Stimulated activated CD8-positive, alpha-beta memory T cell treated with anti-CD3 and anti-CD28 coated beads, Interleukin-12 subunit alpha, Interleukin-12 subunit beta, amount 100 ng/mL, for 24 hours (primary cell): ENCODE data around the gene SLC19A1.

Experiments
- DNase-seq: peaks from one replicate; pipeline ENCODE4 v3.0.0-alpha.2; 2020; ENCODE audit errors: extremely low read depth

SLC19A1 gene

DNA sequence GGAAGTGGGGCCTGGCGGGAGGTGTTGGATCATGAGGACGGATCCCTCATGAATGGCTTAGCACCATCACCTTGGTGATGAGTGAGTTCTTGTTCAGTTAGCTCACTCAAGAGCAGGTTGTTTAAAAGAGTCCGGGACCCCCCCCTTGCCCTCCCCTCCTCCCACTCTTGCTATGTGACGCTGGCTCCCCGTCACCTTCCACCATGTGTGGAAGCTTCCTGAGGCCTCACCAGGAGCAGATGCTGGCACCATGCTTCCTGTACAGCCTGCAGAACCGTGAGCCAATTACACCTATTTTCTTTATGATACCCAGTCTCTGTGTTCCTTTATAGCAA lies 3.0 kb upstream of the SLC19A1 start:
- no peak for DNase-seq

DNA sequence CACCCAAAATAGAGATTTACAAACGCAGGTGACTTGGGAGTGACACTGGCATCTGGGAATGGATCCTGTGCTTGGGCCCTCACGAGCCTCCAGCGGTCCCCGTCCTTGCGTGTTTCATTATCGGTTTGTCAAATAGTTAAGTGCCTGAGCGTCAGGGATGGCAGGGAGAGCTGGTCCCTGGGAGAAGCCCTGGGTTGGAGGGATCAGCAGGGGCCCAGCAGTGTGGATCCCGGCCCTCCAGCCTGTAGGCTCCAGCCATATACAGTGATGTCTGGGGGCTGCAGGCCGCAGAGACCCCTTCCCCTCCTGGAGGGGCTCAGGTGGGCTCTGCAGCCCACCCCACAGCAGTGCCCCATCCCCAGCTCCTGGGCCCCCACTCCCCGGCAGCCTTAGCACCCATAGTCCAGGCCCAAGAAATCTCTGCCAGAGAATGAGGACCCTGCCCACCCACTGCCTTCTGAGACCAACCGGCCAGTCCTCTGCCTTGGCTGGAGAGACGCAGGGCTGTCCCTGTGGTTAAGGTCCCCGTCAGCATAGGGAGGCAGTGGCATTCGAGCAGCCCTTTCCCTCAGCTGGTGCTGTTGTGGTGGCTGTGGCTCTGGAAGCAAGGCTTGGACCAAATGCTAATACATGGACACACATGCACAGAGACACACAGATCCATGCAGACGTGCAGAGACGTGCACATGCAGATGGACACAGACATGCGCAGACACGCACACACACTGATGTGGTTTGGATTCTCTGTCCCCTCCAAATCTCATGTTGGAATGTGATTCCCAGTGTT lies 2.4 kb upstream of the SLC19A1 start:
- no peak for DNase-seq

DNA sequence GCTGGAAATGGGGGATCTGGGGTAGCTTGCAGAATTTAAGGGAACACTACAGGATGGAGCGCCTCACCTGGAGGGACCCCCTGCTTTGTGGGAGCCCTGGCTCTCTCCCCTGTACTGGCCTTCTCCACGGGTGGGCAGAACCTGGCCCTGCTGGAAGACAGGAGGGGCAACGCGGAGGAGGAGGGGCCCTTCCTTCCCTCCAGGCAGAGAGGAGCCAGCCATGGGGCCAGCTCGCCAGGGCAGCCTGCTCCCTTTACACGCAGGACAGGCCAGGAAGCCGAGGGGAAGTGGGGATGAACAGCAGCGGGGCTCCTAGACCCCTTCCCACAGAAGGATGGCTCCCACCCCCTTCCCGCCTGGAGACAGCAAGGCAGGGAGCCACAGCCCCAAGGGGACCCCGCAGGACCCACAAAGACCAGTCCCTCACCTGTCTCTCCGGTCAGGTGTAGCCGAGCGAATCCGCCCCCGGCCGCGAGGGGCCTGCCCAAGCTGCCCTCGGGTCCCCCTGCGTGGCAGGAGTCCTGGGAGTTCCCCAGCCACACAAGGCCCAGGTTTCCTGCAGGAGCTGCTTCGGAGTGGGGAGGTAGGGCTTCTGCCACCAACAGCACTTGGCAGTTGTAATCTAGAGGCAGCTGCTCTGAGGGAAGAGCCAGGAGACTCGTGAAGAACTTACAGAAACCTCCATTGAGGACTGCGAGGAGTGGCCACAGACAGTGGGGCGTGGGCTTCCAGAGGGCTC lies 1.6 kb upstream of the SLC19A1 start:
- no peak for DNase-seq

DNA sequence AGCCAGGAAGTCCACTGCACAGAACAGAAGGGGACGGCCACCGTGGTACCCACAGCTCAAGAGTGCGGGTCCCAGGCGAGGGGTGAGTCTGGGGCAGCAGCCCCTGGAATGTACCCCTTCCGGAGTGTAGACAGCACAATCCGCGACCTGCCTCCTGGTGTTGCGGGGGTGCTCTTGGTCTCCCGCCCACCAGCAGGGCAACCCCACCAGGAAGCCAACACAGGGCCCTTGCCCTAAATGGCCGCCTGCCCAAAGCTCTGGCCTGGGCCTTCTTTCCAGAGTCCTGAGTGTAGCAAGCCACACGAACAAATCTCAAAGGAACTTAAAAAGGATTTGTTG lies 1.1 kb upstream of the SLC19A1 start:
- DNase-seq = no peak

DNA sequence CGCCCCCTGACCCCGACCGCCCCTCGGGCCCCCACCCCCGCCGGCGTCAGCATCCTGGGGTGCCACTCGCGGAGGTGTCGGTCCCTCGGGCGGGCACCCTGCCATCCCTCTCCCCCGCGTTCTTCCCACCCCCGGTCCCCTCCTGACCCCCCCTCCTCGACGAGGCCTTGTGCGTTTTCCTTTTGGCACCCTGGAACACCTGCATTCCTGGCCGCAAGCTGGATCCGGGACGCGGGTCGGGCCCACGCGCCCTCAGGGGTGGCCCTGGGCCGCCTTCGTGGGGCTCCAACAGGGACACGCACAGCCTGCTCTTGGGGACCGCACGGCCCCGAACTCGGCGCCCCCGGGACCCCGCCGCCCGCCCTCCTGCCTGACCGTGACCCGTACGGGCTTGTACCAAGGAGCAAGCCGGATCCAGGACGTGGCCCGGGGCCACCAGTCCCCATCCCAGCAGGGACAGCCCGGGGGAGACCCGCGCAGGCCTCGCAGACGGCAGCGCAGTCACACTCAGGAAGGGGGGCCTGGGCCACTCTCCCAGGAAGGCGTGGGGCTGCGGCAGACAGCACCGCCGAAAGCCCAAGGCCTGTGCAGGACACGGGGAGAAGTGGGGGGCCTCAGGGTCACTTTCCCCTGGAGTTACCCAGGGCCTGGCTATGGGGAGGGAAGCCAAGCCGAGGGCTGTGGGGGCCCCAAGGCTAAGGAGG lies 579 bp upstream of the SLC19A1 start:
- no peak for DNase-seq

DNA sequence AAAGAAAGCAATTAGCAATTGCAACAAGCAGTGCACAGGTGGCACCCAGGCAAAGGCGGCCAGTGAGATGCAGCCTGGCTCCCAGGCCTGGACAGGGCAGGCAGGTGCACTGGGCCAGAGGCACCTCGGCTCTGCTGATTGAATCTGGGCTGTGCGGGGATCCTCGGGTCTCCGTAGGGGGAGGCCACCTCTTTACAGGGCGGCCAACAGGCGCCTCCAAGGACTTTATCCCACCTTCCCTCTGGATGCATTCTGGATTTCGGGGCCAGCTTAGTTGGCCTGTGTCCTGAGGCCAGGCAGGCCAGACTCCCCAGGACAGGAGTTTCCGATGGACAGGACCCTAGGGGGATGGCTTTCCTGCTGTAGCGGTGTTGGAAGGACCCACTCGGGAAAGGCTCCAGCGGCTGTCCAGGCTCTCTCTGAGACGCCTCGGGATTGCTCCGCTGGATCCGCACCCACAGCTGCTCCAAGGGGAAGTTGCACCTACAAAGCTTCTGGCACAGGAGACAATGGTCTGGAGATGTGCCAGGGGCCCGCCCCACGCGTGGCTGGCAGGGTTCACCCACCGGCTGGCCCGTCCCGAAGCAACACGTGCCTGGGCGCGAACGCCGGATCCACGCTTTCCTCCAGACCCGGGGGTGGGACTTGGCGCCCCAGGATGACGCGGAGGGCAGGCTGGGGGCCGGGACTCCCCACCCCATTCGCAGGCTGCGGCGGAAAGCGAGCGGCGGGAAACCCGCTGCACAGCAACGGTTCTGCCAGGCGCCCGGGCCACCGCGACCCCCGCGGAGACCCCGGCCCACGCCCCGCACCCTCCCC lies 810 bp downstream of the SLC19A1 start:
- DNase-seq = peak; percentile 57

DNA sequence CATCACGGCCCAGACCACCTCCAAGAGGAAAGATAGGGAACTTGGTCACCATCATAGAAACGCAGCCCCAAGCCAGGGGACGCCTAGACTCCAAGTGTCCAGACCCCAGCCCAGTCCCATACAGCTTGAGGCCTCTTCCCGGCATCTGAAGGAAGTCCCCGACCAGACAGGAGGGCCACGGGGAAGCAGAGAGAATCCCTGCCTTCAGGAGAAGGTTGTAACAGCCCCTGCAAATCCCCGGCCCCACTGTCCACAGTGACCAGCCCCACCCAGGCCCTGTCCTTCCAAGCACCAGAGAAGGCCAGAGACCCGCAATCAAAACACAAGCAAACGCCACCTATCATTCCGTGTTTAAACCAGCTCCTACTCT lies 1.7 kb downstream of the SLC19A1 start:
- no peak for DNase-seq

DNA sequence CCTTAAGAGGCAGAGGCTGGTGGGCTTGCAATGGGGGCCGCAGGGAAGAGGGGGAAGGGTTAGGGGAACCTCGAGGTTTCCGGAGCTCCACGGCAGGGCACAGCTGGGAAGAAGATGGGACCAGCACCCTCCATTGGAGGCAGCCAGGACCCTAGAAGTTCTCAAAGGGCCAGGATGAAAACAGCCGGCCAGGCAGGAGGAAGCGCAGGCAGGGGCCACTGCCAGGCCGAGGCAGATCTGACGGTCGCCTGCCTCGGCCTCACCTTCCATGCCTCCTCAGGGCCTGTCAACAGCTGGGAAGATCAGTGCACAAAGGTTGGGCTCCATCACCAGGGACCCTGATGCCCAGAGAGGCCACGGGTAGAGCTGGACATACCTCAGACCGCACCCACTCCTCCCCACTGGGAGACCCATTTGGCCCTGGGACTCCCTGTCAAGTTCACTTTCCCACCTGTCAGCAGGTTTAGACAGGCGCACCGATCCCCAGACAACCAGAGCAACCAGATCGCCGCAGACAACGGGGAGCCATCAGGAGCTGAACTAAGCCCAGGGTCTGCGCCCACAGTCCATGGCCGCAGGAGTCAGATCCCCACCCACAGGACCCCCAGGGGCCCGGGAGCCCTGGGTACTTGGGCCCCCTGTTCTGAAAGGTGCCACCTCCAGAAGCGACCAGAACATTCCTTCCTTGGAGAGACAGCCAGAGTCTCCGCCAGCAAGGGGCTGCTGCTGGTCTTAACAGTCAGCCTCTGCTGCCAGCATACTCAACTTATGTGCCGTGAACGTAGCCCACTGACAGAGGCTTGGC lies 2.2 kb downstream of the SLC19A1 start:
- DNase-seq = no peak

DNA sequence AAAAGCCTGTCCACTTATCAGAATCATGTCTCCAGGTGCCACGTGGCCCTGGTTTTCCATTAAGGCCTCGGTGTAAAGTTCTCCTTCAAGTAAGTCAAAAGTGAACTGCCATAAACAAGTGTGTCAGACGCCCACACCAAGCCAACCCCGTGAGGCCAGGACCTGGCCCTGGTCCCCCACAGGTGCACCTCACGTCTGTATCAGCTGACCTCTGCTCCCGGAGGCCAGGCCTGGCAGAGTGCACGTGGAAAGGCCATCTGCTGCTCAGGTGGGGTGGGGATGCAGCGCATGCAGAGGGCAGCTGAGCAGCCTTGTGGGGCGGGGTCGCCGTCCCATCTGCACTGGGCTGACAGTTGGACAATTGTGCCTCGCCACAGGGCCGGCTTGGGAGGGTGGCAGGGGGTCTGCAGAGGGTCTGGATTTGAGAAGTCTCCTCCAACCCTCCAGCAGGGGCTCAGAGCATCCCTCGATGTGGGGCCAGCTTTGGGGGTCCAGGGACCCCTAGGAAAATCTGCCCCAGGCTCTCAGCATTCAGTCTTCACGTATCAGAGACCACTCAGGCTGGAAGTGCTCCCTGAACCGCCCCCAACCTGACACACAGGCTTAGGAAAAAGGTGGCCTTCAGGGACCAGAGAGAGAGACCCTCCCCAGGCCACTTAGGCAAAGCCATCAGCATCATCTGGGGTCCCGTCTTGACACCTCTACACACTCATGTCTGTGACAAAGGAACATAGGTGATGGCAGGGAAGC lies 3.0 kb downstream of the SLC19A1 start:
- no peak for DNase-seq

DNA sequence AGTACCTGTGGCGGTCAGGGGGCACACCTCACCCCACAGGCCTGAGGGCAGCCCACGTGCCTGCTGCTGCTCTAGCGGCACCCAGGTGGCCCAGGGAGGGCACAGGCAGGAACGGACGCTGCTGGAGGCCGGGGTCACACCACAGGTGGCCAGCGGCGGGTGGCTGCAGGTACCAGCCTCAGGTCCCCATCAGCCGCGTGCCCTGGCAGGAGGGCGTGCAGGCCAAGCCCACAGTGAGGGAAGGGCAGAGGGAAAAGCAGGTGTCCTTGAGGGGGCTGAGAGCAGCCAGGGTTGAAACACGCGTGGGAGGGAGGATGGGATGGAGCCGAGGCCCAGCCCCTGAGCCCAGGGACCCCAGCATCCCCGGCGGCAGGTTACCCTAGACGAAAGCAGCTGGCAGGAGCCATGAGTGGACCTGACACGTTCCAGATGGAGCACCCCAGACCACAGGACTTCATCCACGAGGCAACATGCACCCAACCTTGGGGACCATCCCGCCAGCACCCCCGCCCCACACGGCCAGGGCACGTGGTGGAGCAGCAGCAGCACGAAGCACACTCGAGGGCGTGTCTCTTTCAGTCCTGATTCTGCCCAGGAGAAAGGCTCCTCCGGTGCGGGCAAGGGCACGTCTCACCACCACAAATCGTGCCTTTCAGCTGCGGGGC lies 3.7 kb downstream of the SLC19A1 start:
- no peak for DNase-seq

DNA sequence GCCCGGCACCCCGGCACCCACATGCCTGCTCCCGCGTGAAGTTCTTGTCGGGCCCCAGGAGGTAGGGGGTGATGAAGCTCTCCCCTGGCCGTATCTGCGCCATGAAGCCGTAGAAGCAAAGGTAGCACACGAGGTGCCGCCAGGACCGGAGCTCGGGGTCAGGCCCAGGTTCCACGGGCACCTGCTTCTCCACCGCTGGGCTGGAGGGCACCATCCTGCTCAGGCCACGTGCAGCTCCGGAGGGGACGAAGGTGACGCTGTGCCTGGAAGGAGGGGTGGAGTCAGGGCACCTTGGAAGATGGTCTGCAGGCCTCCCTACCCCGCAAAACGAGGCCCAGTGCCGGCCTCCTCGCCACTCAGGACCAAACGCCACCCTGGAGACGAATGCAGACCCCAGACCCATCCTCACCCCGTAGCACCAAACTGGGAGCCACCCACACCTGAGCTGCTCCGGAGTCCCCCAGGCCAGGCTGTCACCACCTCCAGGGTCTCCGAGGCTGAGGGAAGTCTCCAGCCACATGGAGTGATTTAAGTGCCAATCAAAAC lies 4.4 kb downstream of the SLC19A1 start:
- no peak for DNase-seq

DNA sequence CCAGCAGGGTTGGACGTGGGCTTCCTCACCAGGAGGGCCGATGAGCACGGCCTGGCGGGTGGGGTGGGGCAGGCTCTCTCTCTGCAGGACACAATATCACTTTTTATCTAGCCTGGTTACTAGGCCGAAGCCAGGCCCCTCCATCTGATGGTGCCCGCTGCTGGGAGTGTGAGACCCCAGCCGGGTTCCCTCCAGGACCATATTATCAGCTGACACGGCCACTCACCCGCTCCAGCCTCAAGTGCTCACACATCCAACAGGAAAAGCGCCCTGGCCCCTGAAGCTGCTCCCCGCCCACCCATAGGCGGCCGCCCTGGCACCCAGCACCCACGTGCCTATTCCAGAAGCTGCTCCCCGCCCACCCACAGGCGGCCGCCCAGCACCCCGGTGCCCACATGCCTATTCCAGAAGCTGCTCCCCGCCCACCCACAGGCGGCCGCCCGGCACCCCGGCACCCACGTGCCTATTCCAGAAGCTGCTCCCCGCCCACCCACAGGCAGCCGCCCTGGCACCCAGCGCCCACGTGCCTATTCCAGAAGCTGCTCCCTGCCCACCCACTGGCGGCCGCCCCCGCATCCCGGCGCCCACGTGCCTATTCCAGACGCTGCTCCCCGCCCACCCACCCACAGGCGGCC lies 5.0 kb downstream of the SLC19A1 start:
- DNase-seq = no peak

DNA sequence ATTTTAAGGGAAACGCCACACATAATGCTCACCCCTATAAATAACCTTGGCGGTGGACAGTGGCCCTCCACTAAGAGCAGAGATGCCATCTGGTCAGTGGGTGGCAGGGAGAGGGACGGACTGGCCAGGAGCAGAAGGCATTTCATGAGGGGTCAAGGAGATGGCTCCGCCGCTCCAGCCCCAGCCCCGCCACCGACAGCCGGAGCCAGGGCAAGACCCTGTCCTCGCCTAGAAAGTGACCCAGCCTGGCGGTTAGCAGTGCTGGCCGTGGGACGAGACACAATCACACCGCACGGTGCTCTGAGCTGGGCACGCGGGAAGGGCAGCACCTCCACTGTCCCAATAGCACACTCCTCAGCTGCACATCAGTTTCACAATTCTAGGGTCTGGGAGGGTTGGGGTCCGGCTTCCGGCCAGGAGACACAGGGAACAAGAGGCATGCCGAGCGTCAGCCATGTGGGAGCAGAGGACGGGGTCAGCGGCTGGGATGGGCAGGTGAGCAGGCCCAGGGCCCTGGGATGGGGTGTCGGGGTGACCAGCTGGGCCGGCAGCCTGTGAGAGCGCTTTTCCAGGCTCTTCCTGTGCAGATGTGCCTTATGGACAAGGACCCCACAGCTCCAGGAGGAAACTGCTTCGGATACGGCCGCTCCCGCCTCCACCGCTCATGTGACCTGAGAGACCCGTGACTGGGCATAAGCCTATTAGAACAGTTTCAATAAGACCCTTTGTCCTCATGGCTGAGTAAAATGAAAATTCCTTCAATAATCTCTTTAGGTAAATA lies 5.7 kb downstream of the SLC19A1 start:
- DNase-seq = no peak

DNA sequence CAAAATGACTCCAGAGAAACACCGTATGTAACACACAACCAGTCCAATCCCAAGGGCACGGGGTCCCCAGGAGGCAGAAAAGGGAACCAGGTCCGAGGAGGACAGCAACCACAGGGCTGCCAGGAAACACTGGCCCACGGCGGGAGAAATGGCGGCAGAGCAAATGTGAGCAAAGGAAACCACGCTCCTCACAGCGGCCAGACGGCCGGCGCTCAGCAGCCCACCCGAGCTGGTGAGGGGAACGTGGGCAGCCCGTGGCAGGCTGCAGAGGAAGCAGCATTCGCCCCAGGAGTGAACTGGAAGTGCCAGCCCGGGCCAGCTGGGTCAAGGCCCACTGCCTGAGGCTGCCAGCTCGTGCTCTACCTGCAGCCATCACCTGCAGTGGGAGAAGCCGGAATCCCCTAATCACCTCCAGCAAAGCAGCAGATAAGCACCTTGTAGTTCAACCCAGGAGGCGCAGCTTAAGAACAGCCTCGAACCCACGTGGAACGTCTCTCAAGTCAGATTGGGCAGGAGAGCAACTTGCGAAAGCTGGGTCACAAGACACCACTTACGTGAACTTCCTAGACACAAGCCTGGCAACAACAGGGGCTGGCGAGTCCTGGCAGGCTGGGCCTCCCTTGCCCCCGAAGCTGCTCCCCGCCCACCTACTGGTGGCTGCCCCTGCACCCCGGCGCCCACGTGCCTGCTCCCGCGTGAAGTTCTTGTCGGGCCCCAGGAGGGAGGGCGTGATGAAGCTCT lies 6.7 kb downstream of the SLC19A1 start:
- DNase-seq = no peak

DNA sequence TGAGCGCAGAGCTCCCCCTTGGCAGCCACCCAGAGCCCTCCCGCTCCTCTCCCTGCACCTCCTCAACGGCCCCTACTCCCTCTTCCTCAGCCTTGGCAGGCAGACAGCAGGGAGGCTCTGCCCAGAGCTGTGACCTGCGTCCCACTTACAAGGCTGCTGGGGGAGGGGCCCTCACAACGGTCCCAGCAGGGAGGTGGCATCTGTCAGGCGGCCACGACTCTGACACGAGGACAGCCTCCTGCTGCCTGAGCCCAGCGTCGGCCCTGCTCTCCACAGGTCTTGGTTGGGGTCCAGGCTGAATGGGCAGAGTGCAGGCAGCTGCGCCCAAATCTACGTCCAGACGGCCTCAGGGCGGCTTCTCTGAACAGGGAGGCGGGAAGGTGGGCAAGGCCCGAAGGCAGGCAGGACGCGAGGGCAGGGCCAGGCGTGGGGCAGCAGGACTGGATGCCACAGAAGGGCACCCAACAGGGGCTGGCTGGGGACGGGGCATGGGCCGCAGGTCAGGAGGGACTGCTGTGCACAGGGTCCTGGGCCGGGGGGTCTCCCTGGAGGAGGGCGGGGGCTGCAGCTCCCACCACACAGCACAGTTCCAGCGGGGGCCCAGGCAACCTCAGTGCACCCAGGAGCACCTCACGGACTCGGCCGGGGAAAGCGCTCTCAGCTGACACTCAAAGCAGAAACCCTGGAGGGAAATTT lies 7.5 kb downstream of the SLC19A1 start:
- DNase-seq = no peak

DNA sequence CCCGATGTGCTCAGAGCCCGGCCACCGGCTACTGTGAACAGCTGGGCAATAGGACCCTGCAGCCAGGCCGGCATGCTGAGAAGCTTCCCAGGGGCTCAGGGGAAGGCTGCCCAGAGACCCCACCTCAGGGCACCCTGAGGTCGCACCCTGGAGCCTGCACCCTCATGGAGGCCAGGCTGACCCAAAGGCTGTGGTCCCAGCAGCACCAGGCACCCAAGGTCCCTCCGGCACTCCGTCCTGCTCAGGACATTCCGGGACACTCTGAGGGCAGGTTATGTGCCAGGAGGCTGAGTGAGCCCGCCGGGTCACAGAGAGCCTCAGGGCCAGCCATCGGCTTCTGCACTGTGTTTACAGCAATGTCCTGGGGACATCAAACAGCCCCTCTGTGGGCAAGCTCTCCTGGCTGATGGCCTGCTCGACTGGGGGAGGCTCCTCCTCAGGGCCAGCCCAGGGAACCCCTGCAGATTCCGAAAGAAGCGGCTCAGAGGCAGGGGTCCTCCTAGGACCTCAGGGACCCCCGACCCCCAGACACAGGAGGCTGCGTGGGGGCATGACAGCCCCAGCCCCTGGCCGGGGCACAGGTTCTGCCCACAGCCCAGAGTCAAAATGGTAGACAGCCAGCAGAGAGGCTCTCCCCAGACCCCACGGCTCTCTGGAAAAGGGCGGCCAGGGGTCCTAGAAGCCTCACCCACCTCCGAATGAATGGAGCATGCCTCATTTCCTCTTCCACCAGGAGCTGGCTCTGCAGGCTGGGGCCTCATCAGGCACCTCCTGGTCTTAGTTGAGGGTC lies 8.2 kb downstream of the SLC19A1 start:
- DNase-seq = no peak
